Heart left ventricle (tissue), 13 donors: ENCODE data around the gene RNH1.

ENCODE experiments used
- CTCF ChIP-seq, 12 donors: fragments of 200-600 bp; sonication (generic) in 4 of 12; IDR thresholded peaks; one replicate each; pipeline versions ENCODE4 v1.5.0 to v1.8.0; 2018 to 2022; ENCODE audit warnings: antibody characterized with exemption in 12 of 12, mild to moderate bottlenecking in 5 of 12
- POLR2A ChIP-seq, 2 donors: fragments of 450-650 bp; IDR thresholded peaks; one replicate each; pipeline ENCODE4 v1.6.1; 2017; ENCODE audit warnings: antibody characterized with exemption in 2 of 2, mild to moderate bottlenecking in 2 of 2, moderate library complexity in 2 of 2
- donor health status: ischemic (EF 13 %, LVEDD 7.1; RV severe dilation, severe dysfunction).
- donor health status: DM: no; HTN: yes; CAD: no.
- donor health status: DM: no; HTN: no; CAD: no.
- donor health status: ischemic (EF 25% LVEDD 6.9; RV normal size, moderate dysfunction).
- donor health status: ischemic (EF 25% LVEDD 5.7; RV mildly dilated, moderate dysfunction).
- donor health status: ischemic (EF 35%, LVEDD 5.7; RV mildly dilated, moderate dysfunction).
- donor health status: nonischemic (EF 11% LVEDD 7.7; RV severe dilation, severe dysfunction).
- donor health status: DM: yes; HTN: yes; CAD: no.
- donor health status: PGD.
- donor health status: ischemic (EF 29% LVEDD 5.4; RV normal size, mild dysfunction).
- donor health status: nonischemic (EF 23%, LVEDD 6.1; RV moderate dilation, normal function).

GRCh38 chr11:545171-545570 lies 38.1 kb upstream of the RNH1 start:
- no peak for TF ChIP-seq CTCF (IDR thresholded peaks at IDR 0.05)
- no peak for TF ChIP-seq POLR2A (IDR thresholded peaks at IDR 0.05)
